Measurements from ENCODE around the gene TIMP3.

- no peak for TF ChIP-seq CTCF (IDR thresholded peaks at IDR 0.05; ENCODE audit: borderline replicate concordance, extremely low read depth, low read length, poor library complexity, severe bottlenecking)
- TF ChIP-seq EZH2 (IDR thresholded peaks at IDR 0.05; ENCODE audit: borderline replicate concordance, low read depth, low read length, severe bottlenecking), result no peak
These were observed 23.2 kb downstream of the TIMP3 start for GRCh38 chr22:32824531-32825312.
